HG03469 (cell line): ENCODE data around the gene NID1.
"Not testable (repeated sequence)": the region's sequence is repeated elsewhere in the genome, so short reads cannot be mapped to it uniquely, and the experiment has no call there.

Experiments
- ATAC-seq: cut with Tn5 transposase; IDR thresholded peaks from one replicate; pipeline ENCODE4 v1.9.1; 2021; ENCODE audit warnings: mild to moderate bottlenecking, moderate library complexity, moderate number of reproducible peaks; ENCODE audit not compliant: unreplicated experiment

The NID1 gene

GRCh38 chr1:236064674-236065508 lies at the start of gene NID1:
Gene NID1, minus strand, starts transcription at chr1:236065090. Its CDS starts 11 bp downstream, at chr1:236065079.
- no peak for ATAC-seq

GRCh38 chr1:236114076-236114747 lies 49.3 kb upstream of the NID1 start:
- no peak for ATAC-seq

GRCh38 chr1:236113324-236114032 lies 48.6 kb upstream of the NID1 start:
- ATAC-seq = no peak

GRCh38 chr1:236112332-236112627 lies 47.4 kb upstream of the NID1 start:
- no peak for ATAC-seq

- no peak for ATAC-seq
These were observed 46.8 kb upstream of the NID1 start for GRCh38 chr1:236111527-236112331.

GRCh38 chr1:236110137-236110536 lies 45.2 kb upstream of the NID1 start:
- no peak for ATAC-seq

GRCh38 chr1:236108027-236108648 lies 43.2 kb upstream of the NID1 start:
- no peak for ATAC-seq

GRCh38 chr1:236107121-236107907 lies 42.4 kb upstream of the NID1 start:
- no peak for ATAC-seq

- ATAC-seq = no peak
These were observed 38.8 kb upstream of the NID1 start for GRCh38 chr1:236103646-236104218.

GRCh38 chr1:236103059-236103458 lies 38.2 kb upstream of the NID1 start:
- ATAC-seq = no peak

- ATAC-seq = no peak
These were observed 37.7 kb upstream of the NID1 start for GRCh38 chr1:236102611-236103010.

GRCh38 chr1:236101233-236102200 lies 36.6 kb upstream of the NID1 start:
- no peak for ATAC-seq

- ATAC-seq = no peak
These were observed 35.9 kb upstream of the NID1 start for GRCh38 chr1:236100799-236101198.

- no peak for ATAC-seq
These were observed 34.6 kb upstream of the NID1 start for GRCh38 chr1:236099355-236099974.

GRCh38 chr1:236098267-236098666 lies 33.4 kb upstream of the NID1 start:
- ATAC-seq = no peak

GRCh38 chr1:236096660-236097482 lies 32.0 kb upstream of the NID1 start:
- not testable (repeated sequence) for ATAC-seq
